Liver (tissue), 9 donors: ENCODE data around the gene KCTD5. TPM values are rescaled to one million over a fixed set of nuclear protein-coding genes. Genes with fewer than 3 reads are reported as not detected.
"Not testable (repeated sequence)": the region's sequence is repeated elsewhere in the genome, so short reads cannot be mapped to it uniquely, and the experiment has no call there.

Experiments
- DNase-seq: peaks from one replicate; pipeline ENCODE4 v3.0.0-alpha.2; 2017; ENCODE audit warnings: low spot score
- H3K27ac ChIP-seq, 2 donors: one replicate each; pipeline ENCODE4 v1.7.0; 2013; ENCODE audit warnings: inconsistent platforms in 2 of 2, low read length in 2 of 2, control low read depth in 1 of 2, low read depth in 1 of 2, mild to moderate bottlenecking in 1 of 2
- H3K27me3 ChIP-seq, 4 donors: one replicate each; pipeline versions ENCODE4 v1.6.1 to v1.7.0; 2013; ENCODE audit warnings: low read length in 3 of 4, inconsistent platforms in 1 of 4, mild to moderate bottlenecking in 1 of 4, moderate library complexity in 1 of 4; ENCODE audit not compliant: control insufficient read depth in 4 of 4, insufficient read depth in 4 of 4
- H3K36me3 ChIP-seq, 4 donors: one replicate each; pipeline versions ENCODE4 v1.6.1 to v1.7.0; 2013; ENCODE audit warnings: low read length in 3 of 4, mild to moderate bottlenecking in 3 of 4, low read depth in 1 of 4, moderate library complexity in 1 of 4; ENCODE audit not compliant: control insufficient read depth in 4 of 4, insufficient read depth in 3 of 4
- H3K4me1 ChIP-seq, 4 donors: one replicate each; pipeline versions ENCODE4 v1.6.1 to v1.7.0; 2013; ENCODE audit warnings: low read length in 3 of 4, mild to moderate bottlenecking in 3 of 4, moderate library complexity in 1 of 4; ENCODE audit not compliant: control insufficient read depth in 4 of 4, insufficient read depth in 4 of 4
- H3K4me3 ChIP-seq, 3 donors: one replicate each; pipeline versions ENCODE4 v1.6.1 to v1.7.0; 2013; ENCODE audit warnings: low read length in 3 of 3, control low read depth in 1 of 3, low read depth in 1 of 3, mild to moderate bottlenecking in 1 of 3
- H3K9ac ChIP-seq, 2 donors: one replicate each; pipeline ENCODE4 v1.7.0; 2013; ENCODE audit warnings: low read length in 2 of 2, mild to moderate bottlenecking in 2 of 2, moderate library complexity in 2 of 2, control low read depth in 1 of 2, low read depth in 1 of 2
- H3K9me3 ChIP-seq, 4 donors: one replicate each; pipeline versions ENCODE4 v1.6.1 to v1.7.0; 2013; ENCODE audit warnings: low read length in 3 of 4; ENCODE audit not compliant: control insufficient read depth in 4 of 4
- ATF3 ChIP-seq: IDR thresholded peaks from 2 replicates; pipeline ENCODE4 v1.6.1; 2016; ENCODE audit warnings: antibody characterized with exemption
- EGR1 ChIP-seq, 2 donors: IDR thresholded peaks; 2 replicates each; pipeline ENCODE4 v1.6.1; 2016 to 2018; ENCODE audit warnings: antibody characterized with exemption in 2 of 2, low read depth in 2 of 2
- FOXA1 ChIP-seq: IDR thresholded peaks from 2 replicates; pipeline ENCODE4 v1.6.1; 2016; ENCODE audit warnings: antibody characterized with exemption
- FOXA2 ChIP-seq: IDR thresholded peaks from 2 replicates; pipeline ENCODE4 v1.6.1; 2016; ENCODE audit warnings: antibody characterized with exemption
- NR2F2 ChIP-seq: IDR thresholded peaks from 2 replicates; pipeline ENCODE4 v1.6.1; 2016; ENCODE audit warnings: antibody characterized with exemption
- RAD21 ChIP-seq, 2 donors: IDR thresholded peaks; 2 replicates each; pipeline ENCODE4 v1.6.1; 2016; ENCODE audit warnings: antibody characterized with exemption in 2 of 2, mild to moderate bottlenecking in 2 of 2
- RXRA ChIP-seq, 2 donors: IDR thresholded peaks; 2 replicates each; pipeline ENCODE4 v1.6.1; 2017 to 2018; ENCODE audit warnings: antibody characterized with exemption in 2 of 2, mild to moderate bottlenecking in 1 of 2
- TAF1 ChIP-seq: conservative IDR thresholded peaks from 2 replicates; pipeline ENCODE4 v1.6.1; 2016; ENCODE audit warnings: antibody characterized with exemption, mild to moderate bottlenecking
- YY1 ChIP-seq: IDR thresholded peaks from 2 replicates; pipeline ENCODE4 v1.6.1; 2016; ENCODE audit warnings: antibody characterized with exemption, mild to moderate bottlenecking
- ZBTB33 ChIP-seq: IDR thresholded peaks from 2 replicates; pipeline ENCODE4 v1.6.1; 2016; ENCODE audit warnings: antibody characterized with exemption
- WGBS: extraction: QIAGEN DNeasy Blood & Tissue Kit; methylation state at CpG from one replicate; pipeline ENCODE4 v1.1.7; 2013; 5-methylcytosine and 5-hydroxymethylcytosine counted together
- polyA plus RNA-seq, 2 donors: library from polyadenylated mRNA; stranded (reverse) in 1 of 2; unstranded in 1 of 2; fragments of 200-250 nt in 1 of 2; fragments of >200 nt in 1 of 2; fragmentation: Nextera tagmentation in 1 of 2; extraction: Ambion mirVana in 1 of 2; gene quantifications; one replicate each; pipeline versions ENCODE4 v1.2.1 to v1.2.3, GENCODE V29; 2013 to 2015
- total RNA-seq, 2 donors: library from RNA; depleted of rRNA; stranded (reverse); fragments of >200 nt; gene quantifications; one replicate each; pipeline ENCODE4 v1.2.3, GENCODE V29; 2014
- donor health status: healthy.
- donor health status: healthy.
- donor health status: healthy.
- donor health status: healthy.
- donor health status: healthy.

The KCTD5 gene
- total and polyA plus RNA-seq, 4 donors: 8.3 to 14.2 (median 11.5) TPM

- 90% methylated on average over 14 of the region's 14 CpGs for WGBS
- no peak for TF ChIP-seq RAD21 (IDR thresholded peaks at IDR 0.05)
- no peak for TF ChIP-seq YY1
- TF ChIP-seq FOXA2: no peak
- no peak for TF ChIP-seq RXRA (IDR thresholded peaks at IDR 0.05)
- no peak for TF ChIP-seq ZBTB33
- TF ChIP-seq FOXA1: no peak
- TF ChIP-seq NR2F2: no peak
- no peak for TF ChIP-seq ATF3
- no peak for TF ChIP-seq TAF1
- no peak for TF ChIP-seq EGR1 (IDR thresholded peaks at IDR 0.05; ENCODE audit: low read depth in 2 of 2)
- Histone ChIP-seq H3K9me3 (no peaks in the 10 kb centered on the region), H3K27ac (no peak overlapping the region), H3K4me1 (peaks cover 0 to 8% (median 3%) of the 10 kb centered on the region in 4 donors), H3K4me3 (no peak overlapping the region), H3K36me3 (peaks cover 2 to 12% (median 7%) of the 10 kb centered on the region in 4 donors), H3K27me3 (no peaks in the 10 kb centered on the region), H3K9ac (no peak overlapping the region)
- DNase-seq: no peak
These were observed 10.1 kb downstream of the KCTD5 start for GRCh38 chr16:2692251-2692947.

GRCh38 chr16:2692948-2693651, 10.8 kb downstream of the KCTD5 start:
- Histone ChIP-seq H3K27me3 (no peaks in the 10 kb centered on the region), H3K27ac (no peak overlapping the region), H3K4me1 (peaks cover 0 to 2% (median 0%) of the 10 kb centered on the region in 4 donors), H3K36me3 (peaks cover 3 to 17% (median 10%) of the 10 kb centered on the region in 4 donors), H3K9ac (no peak overlapping the region), H3K4me3 (no peak overlapping the region), H3K9me3 (no peaks in the 10 kb centered on the region)
- TF ChIP-seq EGR1 (IDR thresholded peaks at IDR 0.05; ENCODE audit: low read depth in 2 of 2) (no peak), TAF1 (no peak)
- DNase-seq: no peak
- 89% methylated on average over 24 of the region's 24 CpGs for WGBS

GRCh38 chr16:2696601-2697250, 14.4 kb downstream of the KCTD5 start:
- WGBS: 96% methylated on average over 34 of the region's 37 CpGs
- H3K36me3 ChIP-seq: peaks cover 7 to 46% (median 18%) of the 10 kb centered on the region in 4 donors
- not testable (repeated sequence) for DNase-seq, H3K27ac ChIP-seq, H3K27me3 ChIP-seq, H3K4me1 ChIP-seq, H3K9ac ChIP-seq, H3K4me3 ChIP-seq, H3K9me3 ChIP-seq
